Erythroblast (primary cell): ENCODE measurements around the gene OPN3.

Source experiments
- GATA1 ChIP-seq: IDR thresholded peaks from 2 replicates; pipeline ENCODE4 v1.6.1; 2011; ENCODE audit warnings: low read depth, mild to moderate bottlenecking, control low read depth, low read length, moderate library complexity
- POLR2A ChIP-seq: IDR thresholded peaks from 2 replicates; pipeline ENCODE4 v1.6.1; 2011; ENCODE audit warnings: mild to moderate bottlenecking, low read length

GRCh38 chr1:241679404-241679803 lies 39.2 kb upstream of the OPN3 start:
- TF ChIP-seq POLR2A (no peak), GATA1 (no peak)
